HL-60 (cell line): ENCODE results near the gene NUDT14.

ENCODE experiments used
- DNase-seq, 2 experiments: peaks; one replicate each; pipeline ENCODE4 v3.0.0-alpha.2; 2010 to 2020; ENCODE audit warnings: low read depth in 1 of 2, low spot score in 1 of 2
- H3K27ac ChIP-seq: fragments of 250-450 bp; sonication (Bioruptor Pico); replicated peaks from 2 replicates; pipeline ENCODE4 v1.5.1; 2020; ENCODE audit warnings: mild to moderate bottlenecking, moderate library complexity
- H3K27me3 ChIP-seq: fragments of 250-450 bp; sonication (Bioruptor Pico); 2 replicates; pipeline ENCODE4 v1.5.1; 2021; ENCODE audit warnings: mild to moderate bottlenecking, moderate library complexity; ENCODE audit not compliant: insufficient read depth, poor library complexity, severe bottlenecking
- H3K4me3 ChIP-seq: replicated peaks from 2 replicates; pipeline ENCODE4 v1.5.1; 2011; ENCODE audit warnings: mild to moderate bottlenecking, control low read depth, low read length; ENCODE audit not compliant: insufficient read depth
- GABPA ChIP-seq: IDR thresholded peaks from 2 replicates; pipeline ENCODE4 v1.6.1; 2012; ENCODE audit warnings: low read depth
- POLR2AphosphoS5 ChIP-seq: IDR thresholded peaks from 2 replicates; pipeline ENCODE4 v1.6.1; 2012; ENCODE audit warnings: low read depth
- SPI1 ChIP-seq: IDR thresholded peaks from 2 replicates; pipeline ENCODE4 v1.6.1; 2012; ENCODE audit warnings: low read depth, mild to moderate bottlenecking, borderline replicate concordance
- TF ChIP-seq, protein P1 (sequence below): IDR thresholded peaks from 2 replicates; pipeline ENCODE4 v1.6.1; 2012; ENCODE audit warnings: low read depth; ENCODE audit not compliant: insufficient replicate concordance
- TF ChIP-seq, protein P2 (sequence below): IDR thresholded peaks from one replicate; pipeline ENCODE4 v1.5.1; 2011; ENCODE audit warnings: low read length, control low read depth, inconsistent platforms; ENCODE audit not compliant: insufficient read depth

The NUDT14 gene

DNA sequence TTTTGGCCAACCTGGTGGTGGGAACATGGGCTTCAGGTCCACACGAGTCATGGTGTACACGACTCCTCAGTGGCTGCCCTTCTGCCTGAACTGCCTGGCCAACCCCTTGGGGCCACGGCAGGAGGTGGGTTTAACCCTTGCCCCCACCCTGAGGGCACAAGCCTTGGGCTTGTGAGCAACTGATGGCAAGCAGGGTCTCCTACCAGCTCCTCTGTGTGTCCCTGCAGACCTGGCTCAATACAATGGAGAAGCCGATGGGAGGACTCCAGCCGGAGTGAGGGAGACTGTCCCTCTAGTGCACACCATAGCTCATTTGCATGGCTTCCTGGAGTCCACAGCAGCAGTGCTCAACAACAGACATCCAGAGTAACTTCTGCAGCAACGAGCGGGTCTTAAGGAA lies 40.5 kb downstream of the NUDT14 start:
- Histone ChIP-seq H3K27me3 (no peaks in the 10 kb centered on the region), H3K27ac (no peak overlapping the region), H3K4me3 (no peak overlapping the region)
- no peak for DNase-seq
- TF ChIP-seq, protein P1, sequence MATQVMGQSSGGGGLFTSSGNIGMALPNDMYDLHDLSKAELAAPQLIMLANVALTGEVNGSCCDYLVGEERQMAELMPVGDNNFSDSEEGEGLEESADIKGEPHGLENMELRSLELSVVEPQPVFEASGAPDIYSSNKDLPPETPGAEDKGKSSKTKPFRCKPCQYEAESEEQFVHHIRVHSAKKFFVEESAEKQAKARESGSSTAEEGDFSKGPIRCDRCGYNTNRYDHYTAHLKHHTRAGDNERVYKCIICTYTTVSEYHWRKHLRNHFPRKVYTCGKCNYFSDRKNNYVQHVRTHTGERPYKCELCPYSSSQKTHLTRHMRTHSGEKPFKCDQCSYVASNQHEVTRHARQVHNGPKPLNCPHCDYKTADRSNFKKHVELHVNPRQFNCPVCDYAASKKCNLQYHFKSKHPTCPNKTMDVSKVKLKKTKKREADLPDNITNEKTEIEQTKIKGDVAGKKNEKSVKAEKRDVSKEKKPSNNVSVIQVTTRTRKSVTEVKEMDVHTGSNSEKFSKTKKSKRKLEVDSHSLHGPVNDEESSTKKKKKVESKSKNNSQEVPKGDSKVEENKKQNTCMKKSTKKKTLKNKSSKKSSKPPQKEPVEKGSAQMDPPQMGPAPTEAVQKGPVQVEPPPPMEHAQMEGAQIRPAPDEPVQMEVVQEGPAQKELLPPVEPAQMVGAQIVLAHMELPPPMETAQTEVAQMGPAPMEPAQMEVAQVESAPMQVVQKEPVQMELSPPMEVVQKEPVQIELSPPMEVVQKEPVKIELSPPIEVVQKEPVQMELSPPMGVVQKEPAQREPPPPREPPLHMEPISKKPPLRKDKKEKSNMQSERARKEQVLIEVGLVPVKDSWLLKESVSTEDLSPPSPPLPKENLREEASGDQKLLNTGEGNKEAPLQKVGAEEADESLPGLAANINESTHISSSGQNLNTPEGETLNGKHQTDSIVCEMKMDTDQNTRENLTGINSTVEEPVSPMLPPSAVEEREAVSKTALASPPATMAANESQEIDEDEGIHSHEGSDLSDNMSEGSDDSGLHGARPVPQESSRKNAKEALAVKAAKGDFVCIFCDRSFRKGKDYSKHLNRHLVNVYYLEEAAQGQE = no peak
- TF ChIP-seq POLR2AphosphoS5 (no peak), GABPA (no peak), SPI1 (no peak)
- TF ChIP-seq, protein P2, sequence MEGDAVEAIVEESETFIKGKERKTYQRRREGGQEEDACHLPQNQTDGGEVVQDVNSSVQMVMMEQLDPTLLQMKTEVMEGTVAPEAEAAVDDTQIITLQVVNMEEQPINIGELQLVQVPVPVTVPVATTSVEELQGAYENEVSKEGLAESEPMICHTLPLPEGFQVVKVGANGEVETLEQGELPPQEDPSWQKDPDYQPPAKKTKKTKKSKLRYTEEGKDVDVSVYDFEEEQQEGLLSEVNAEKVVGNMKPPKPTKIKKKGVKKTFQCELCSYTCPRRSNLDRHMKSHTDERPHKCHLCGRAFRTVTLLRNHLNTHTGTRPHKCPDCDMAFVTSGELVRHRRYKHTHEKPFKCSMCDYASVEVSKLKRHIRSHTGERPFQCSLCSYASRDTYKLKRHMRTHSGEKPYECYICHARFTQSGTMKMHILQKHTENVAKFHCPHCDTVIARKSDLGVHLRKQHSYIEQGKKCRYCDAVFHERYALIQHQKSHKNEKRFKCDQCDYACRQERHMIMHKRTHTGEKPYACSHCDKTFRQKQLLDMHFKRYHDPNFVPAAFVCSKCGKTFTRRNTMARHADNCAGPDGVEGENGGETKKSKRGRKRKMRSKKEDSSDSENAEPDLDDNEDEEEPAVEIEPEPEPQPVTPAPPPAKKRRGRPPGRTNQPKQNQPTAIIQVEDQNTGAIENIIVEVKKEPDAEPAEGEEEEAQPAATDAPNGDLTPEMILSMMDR = no peak

DNA sequence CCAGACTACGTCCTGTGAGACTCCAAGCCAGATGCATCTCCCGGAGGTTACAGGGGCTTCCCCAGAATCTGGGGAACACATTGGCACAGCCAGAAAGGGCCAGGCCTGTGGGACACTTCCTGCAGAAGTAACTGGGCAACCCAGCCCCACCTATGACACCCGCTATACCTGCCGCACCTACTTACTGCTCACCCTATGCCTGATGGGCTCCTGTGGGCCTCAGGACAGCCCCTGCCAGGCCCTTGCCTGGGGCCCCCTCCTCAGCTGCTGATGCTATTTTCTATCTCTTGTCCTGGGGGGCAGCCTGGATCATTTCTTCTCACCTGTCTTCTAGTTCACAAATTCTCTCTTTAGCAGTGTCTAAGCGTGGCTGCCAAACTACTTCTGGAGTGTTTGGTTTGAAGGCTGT lies 41.3 kb downstream of the NUDT14 start:
- Histone ChIP-seq H3K27ac (no peak overlapping the region), H3K27me3 (no peaks in the 10 kb centered on the region), H3K4me3 (no peak overlapping the region)
- DNase-seq = no peak
- TF ChIP-seq, protein P2 = no peak
- TF ChIP-seq POLR2AphosphoS5 (no peak), SPI1 (no peak), GABPA (no peak)
- TF ChIP-seq, protein P1 = no peak

DNA sequence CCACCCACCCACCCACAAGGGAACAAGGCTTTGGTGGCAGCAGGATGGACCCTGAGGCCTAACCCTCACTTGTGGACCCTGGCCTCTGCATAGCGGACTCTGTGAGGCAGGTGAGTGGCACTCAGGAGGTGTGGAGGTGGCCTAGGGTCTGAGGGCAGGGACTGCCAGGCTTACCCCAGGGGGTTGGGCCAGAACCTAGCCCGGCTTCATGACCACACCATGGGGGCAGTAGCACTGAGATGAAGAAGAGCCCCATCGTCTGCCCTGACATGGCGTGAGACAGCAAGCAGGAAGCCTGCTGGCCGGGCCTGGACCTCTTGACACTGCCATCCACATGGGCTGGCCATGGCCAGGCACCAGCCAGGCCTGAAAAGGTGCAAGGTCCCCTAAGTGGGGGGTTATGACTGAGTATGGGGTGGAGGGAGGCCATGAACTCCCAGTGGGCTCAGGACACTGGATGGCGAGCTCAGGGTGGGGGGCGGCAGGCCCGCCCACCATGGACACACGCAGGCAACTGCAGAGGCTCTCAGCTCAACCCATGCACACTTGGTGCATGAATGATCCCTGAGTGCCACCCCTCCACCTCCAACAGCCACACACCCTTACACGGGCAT lies 41.8 kb downstream of the NUDT14 start:
- DNase-seq = no peak
- TF ChIP-seq GABPA (no peak), SPI1 (no peak), POLR2AphosphoS5 (no peak)
- TF ChIP-seq, protein P2 = no peak
- TF ChIP-seq, protein P1 = no peak
- H3K27ac ChIP-seq = no peak overlapping the region
- no peaks in the 10 kb centered on the region for H3K27me3 ChIP-seq
- H3K4me3 ChIP-seq = no peak overlapping the region
